GM03348 (cell line): ENCODE results near the gene NLRP8.
"Not testable (repeated sequence)": the region's sequence is repeated elsewhere in the genome, so short reads cannot be mapped to it uniquely, and the experiment has no call there.

Experiments
- DNase-seq: peaks from one replicate; pipeline ENCODE4 v3.0.0; 2012; ENCODE audit warnings: low spot score

The NLRP8 gene

DNA sequence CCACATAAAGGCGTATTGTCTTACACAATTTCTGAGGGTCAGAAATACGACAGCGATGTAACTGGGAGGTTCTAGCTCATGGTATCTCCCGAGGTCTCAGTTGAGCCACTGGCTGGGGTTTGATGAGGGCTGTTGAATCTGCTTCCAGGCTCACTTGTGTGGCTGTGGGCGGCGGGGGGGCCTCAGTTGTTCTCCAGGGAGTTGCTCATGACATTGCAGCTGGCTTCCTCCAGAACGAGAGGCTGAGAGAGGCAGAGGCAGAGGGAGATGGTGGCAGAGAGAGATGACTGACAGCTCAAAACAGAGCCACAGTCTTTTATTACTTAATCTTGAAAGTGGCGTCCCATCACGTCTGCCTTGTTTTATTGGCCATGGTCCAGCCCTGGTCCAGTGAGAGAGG lies 32.8 kb downstream of the NLRP8 start:
- DNase-seq, result no peak

DNA sequence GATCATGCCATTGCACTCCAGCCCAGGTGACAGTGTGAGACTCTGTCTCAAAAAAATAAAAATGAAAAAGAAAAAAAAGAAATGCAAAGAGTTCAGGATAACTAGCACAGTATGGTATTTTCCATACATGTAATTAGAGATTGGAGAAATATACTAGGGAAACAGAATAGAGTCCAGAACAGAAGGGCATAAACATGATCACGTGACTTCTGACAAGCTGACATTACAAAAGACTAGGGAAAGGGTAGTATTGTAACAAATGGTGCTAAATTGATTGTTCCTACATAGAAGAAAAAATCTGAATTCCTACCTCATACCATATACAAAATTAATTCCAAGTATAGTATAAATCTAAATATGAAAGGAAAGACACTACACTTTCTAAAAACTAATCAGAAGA lies 37.6 kb downstream of the NLRP8 start:
- no peak for DNase-seq

DNA sequence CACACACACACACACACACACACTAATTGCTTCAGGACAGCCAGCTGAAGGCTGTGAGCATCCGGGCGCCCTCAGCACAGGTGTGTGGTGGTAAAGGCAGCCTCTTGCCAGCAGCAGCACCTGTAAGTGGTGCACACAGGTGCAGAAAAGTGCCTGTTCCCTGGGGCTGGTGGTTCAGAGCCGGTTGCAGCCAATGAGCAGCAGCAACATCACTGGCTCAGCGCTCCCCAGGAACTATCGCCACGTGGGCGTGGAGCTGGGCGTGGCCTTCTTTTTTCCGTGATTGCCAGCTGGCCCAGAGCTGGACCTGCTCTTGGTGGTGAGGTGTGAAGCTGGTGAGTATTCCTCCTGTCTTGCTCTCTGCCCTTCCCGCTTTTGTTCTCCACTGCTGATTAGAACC lies 38.9 kb downstream of the NLRP8 start, which contains the start of gene NLRP5:
TSS of gene NLRP5 (plus strand) at position 289 of the 400 bp plus-strand sequence.
- DNase-seq, result no peak

DNA sequence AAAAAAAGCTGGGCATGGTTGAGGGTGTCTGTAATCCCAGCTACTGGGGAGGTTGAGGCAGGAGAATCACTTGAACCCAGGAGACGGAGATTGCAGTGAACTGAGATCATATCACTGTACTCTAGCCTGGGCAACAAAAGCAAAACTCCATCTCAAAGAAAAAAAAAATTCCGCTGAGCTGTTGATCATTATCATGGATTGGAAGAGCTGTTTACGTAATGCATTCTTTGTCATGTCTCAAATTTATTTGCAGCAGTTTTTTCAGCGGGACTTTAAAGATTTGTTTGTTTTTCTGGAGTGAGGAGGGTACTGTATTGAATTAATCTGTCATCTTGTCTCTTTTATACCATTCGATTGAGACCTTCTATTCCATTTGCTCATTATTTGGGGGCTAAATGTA lies 43.2 kb downstream of the NLRP8 start:
- no peak for DNase-seq

DNA sequence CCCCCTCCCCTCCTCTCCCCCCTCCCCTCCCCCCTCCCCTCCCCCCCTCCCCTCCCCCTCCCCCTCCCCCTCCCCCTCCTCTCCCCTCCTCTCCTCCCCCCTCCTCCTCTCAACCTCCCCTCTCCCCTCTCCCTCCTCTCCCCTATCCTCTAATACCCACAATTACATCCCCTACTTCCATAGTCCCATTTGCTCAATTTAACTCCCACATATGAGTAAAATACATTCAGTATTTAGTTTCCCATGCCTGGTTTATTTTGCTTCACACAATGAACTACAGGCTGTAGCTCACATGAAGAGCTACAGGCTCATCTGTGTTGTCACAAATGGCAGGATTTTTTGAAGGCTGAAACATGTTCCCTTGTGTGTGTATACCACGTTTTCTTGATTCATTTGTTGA lies 45.9 kb downstream of the NLRP8 start:
- no peak for DNase-seq

DNA sequence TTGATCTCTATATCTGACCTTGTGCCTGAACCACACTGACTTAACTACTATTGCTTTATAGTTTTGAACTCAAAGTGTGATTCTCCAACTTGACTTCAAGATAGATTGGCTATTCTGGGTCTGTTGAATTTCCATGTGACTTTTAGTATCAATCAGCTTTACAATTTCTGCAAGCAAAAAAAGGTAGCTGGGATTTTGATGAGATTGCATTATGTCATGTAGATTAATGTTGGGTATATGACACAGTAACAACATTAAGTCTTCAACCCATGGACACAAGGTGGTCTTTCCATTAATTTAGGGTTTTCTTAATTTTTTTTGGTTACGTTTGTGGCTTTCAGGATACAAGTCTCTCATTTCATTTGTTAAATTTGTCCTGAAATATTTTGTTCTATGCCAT lies 67.1 kb downstream of the NLRP8 start:
- DNase-seq, result no peak

DNA sequence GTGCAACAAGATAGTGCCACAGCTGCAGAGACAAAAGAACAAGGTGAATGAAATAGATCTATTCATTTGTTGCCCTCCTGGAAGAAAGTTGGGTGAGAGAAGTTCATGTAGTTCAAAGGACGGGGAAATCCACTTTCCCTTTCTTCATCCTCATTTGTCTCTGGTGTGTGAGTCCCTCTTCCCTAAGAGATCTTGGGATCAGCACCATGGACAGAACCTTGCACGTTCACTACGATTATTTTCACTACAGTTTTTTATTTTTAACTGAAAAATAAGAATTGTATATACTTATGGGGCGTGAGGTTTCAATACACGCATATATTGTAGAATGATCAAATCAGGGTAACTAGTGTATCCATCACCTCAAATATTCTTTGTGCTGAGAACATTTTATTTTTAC lies 68.1 kb downstream of the NLRP8 start:
- no peak for DNase-seq

DNA sequence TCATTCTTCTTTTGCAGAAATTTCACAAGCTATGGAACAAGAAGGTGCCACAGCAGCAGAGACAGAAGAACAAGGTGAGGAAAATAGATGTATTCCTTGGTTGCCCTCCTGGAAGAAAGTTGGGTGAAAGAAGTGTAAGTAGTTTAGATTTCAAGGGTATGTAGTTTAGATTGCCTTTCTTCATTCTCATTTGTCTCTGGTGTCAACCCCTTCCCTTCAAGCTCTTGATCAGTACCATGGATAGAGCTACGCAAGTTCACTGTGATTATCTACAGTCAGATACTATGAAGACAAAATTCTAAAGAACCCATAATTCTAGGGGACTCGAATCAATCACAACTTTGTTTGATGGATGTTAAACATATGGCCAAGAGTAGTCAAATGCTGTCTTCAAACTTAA lies 71.7 kb downstream of the NLRP8 start:
- DNase-seq, result not testable (repeated sequence)

DNA sequence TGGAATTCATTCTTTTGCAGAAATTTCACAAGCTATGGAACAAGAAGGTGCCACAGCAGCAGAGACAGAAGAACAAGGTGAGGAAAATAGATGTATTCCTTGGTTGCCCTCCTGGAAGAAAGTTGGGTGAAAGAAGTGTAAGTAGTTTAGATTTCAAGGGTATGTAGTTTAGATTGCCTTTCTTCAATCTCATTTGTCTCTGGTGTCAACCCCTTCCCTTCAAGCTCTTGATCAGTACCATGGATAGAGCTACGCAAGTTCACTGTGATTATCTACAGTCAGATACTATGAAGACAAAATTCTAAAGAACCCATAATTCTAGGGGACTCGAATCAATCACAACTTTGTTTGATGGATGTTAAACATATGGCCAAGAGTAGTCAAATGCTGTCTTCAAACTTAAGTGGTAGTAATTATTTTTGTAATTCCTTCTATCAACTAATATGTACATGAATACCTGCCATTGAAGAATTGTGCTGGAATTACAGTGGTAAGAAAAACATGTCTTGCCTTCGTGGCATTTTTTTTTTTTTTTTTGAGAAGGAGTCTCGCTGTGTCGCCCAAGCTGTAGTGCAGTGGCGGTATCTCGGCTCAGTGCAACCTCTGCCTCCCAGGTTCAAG lies 72.8 kb downstream of the NLRP8 start:
- not testable (repeated sequence) for DNase-seq

DNA sequence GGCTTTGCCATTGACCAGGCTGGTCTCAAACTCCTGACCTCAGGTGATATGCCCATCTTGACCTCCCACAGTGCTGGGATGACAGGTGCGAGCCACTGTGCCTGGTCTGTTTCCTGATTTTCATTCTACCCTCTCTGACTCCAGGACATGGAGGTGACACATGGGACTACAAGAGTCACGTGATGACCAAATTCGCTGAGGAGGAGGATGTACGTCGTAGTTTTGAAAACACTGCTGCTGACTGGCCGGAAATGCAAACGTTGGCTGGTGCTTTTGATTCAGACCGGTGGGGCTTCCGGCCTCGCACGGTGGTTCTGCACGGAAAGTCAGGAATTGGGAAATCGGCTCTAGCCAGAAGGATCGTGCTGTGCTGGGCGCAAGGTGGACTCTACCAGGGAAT lies 79.1 kb downstream of the NLRP8 start:
- DNase-seq, result no peak
